ENCODE measurements around the gene ANKRD13A.
A peak's percentile ranks its signal among the peaks of the same experiment; 100 is the strongest.

Gene ANKRD13A

DNA sequence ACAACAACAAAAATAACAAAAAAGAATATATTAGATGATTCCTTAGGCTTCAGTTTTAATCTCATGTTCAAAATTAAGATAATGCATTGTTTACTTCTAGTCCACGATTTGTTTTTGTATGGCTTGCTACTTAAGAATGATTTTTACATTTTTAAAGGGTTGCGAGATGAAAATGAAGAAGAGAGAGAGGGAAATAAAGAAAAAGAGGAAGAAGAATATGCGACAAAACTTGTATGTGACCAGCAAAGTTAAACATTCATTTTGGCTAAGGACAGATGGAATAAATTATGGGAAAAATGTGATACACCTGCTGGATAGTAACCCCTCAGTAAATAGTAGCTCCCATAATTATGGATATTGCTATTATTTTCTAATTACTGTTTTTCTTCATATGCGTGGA, 1.8 kb upstream of the ANKRD13A start:
- no peak overlapping the region for H3K4me3 ChIP-seq (ENCODE audit: low read length)
- TF ChIP-seq, protein P1, sequence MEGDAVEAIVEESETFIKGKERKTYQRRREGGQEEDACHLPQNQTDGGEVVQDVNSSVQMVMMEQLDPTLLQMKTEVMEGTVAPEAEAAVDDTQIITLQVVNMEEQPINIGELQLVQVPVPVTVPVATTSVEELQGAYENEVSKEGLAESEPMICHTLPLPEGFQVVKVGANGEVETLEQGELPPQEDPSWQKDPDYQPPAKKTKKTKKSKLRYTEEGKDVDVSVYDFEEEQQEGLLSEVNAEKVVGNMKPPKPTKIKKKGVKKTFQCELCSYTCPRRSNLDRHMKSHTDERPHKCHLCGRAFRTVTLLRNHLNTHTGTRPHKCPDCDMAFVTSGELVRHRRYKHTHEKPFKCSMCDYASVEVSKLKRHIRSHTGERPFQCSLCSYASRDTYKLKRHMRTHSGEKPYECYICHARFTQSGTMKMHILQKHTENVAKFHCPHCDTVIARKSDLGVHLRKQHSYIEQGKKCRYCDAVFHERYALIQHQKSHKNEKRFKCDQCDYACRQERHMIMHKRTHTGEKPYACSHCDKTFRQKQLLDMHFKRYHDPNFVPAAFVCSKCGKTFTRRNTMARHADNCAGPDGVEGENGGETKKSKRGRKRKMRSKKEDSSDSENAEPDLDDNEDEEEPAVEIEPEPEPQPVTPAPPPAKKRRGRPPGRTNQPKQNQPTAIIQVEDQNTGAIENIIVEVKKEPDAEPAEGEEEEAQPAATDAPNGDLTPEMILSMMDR (IDR thresholded peaks at IDR 0.05; ENCODE audit: insufficient read depth, low read depth, low read length, missing control alignments): no peak
- DNase-seq (ENCODE audit: low read depth): no peak

- peak overlapping the region; percentile 75 for H3K4me3 ChIP-seq (ENCODE audit: low read length)
- TF ChIP-seq, protein P1 (IDR thresholded peaks at IDR 0.05; ENCODE audit: insufficient read depth, low read depth, low read length, missing control alignments): no peak
- DNase-seq (ENCODE audit: low read depth): no peak
These were observed 858 bp upstream of the ANKRD13A start for GRCh38 chr12:109998241-109998903.

- H3K4me3 ChIP-seq (ENCODE audit: low read length): peak overlapping the region; percentile 75
- no peak for DNase-seq (ENCODE audit: low read depth)
- TF ChIP-seq, protein P1 (IDR thresholded peaks at IDR 0.05; ENCODE audit: insufficient read depth, low read depth, low read length, missing control alignments): no peak
These were observed 380 bp downstream of the ANKRD13A start for GRCh38 chr12:109999649-109999971.

GRCh38 chr12:109999983-110000505, 814 bp downstream of the ANKRD13A start:
- DNase-seq (ENCODE audit: low read depth): peak; percentile 46
- TF ChIP-seq, protein P1 (IDR thresholded peaks at IDR 0.05; ENCODE audit: insufficient read depth, low read depth, low read length, missing control alignments): no peak
- peak overlapping the region; percentile 75 for H3K4me3 ChIP-seq (ENCODE audit: low read length)

DNA sequence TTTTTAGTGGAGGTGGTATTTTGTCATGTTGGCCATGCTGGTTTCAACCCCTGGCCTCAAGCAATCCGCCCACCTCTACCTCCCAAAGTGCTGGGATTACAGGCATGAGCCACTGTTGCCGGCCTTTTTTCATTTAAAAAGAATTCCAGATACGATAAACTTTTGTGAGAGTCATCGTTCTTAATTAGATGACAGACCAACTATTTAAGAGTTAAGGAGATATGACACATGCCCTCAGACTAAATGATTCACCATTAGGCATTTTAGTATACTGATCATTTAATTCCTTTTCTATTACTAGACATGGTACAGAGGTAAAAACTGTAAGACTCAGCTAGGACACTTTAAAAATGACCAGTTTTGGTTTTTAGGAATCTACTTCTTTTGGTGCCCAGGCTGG, 2.4 kb downstream of the ANKRD13A start:
- H3K4me3 ChIP-seq (ENCODE audit: low read length): no peak overlapping the region
- DNase-seq (ENCODE audit: low read depth): peak; percentile 87
- TF ChIP-seq, protein P1 (IDR thresholded peaks at IDR 0.05; ENCODE audit: insufficient read depth, low read depth, low read length, missing control alignments): no peak

DNA sequence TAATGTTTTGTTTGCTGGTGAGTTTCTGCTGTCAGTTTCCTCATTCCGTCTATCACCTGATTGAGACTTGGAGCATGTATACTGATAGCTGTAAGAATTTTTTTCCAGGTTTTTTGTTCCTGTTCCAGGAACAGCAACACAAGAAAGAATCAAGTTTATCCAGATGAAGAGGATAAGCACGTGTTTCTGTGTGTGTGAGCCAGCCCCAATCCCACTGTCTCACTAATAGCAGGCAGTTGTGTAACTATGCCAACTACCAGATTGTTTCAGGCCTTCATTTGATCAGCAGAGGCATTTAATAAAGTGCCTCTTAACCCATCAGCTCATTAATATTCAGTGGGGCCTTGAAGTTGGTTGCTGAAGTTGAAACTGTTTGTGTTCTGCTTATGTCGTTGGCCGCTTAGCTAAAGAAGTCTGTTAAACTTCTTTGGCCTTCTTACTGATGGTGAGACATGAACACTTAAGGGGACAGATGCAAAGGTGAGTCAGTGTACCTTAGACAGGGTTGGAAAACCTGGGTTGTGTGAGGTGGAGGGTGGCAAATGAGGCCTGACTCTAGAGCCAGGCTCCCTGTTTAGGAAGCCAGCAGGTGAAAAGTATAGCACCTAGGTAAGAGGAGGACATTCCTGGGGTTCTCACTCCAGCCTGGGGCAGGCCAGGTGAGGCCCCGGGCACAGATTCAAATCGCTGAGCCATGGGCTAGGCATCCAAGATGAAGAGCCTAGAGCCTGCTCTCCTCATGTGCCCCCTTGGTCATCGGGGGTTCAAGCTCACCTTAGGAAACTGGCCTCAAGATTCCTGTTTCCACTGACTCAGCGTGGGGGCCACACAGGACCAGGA, 3.7 kb downstream of the ANKRD13A start:
- no peak overlapping the region for H3K4me3 ChIP-seq (ENCODE audit: low read length)
- TF ChIP-seq, protein P1 (IDR thresholded peaks at IDR 0.05; ENCODE audit: insufficient read depth, low read depth, low read length, missing control alignments): no peak
- DNase-seq (ENCODE audit: low read depth): peak; percentile 69

Data from epithelial cell of esophagus (primary cell).